Measurements from ENCODE around the gene LSAMP. TPM values are rescaled to one million over a fixed set of nuclear protein-coding genes. Genes with fewer than 3 reads are reported as not detected.

Gene LSAMP
- total and polyA plus RNA-seq, 2 experiments from 2014 or later = 4.6 to 6.0 TPM

DNA sequence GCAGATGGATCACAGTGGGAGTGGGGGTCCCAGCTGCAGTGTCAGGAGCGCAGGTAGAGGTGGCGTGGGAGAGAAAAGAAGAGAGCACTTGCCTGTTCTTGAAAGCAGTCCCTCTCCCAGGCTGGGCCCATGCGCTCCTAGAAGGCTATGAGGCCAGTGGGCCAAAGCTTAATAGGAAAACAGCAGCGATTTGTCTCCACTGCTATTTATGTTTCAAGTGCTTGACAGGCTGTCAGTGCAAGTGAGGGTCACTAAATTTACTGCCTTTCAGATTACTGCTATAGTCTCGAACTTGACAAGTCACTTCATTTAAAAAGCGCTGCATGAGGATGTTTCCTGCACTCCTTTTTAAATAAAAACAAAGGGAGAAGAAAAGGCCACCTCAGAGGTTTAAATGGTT is 582.4 kb downstream of the LSAMP start:
- Histone ChIP-seq H3K27me3 (no peaks in the 10 kb centered on the region), H3K4me3 (no peak overlapping the region), H3K27ac (peak overlapping the region; percentile 31), H3K9me3 (ENCODE audit: low read depth) (no peaks in the 10 kb centered on the region), H3K36me3 (no peaks in the 10 kb centered on the region), H3K4me1 (ENCODE audit: low read depth) (peaks cover 22% of the 10 kb centered on the region)
- TF ChIP-seq, protein P1, sequence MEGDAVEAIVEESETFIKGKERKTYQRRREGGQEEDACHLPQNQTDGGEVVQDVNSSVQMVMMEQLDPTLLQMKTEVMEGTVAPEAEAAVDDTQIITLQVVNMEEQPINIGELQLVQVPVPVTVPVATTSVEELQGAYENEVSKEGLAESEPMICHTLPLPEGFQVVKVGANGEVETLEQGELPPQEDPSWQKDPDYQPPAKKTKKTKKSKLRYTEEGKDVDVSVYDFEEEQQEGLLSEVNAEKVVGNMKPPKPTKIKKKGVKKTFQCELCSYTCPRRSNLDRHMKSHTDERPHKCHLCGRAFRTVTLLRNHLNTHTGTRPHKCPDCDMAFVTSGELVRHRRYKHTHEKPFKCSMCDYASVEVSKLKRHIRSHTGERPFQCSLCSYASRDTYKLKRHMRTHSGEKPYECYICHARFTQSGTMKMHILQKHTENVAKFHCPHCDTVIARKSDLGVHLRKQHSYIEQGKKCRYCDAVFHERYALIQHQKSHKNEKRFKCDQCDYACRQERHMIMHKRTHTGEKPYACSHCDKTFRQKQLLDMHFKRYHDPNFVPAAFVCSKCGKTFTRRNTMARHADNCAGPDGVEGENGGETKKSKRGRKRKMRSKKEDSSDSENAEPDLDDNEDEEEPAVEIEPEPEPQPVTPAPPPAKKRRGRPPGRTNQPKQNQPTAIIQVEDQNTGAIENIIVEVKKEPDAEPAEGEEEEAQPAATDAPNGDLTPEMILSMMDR (IDR thresholded peaks at IDR 0.05; ENCODE audit: low read depth, low read length) = no peak
- DNase-seq (ENCODE audit: low read depth in 1 of 2, low spot score in 1 of 2) = peak in 1 of 2 donors; percentile 73

DNA sequence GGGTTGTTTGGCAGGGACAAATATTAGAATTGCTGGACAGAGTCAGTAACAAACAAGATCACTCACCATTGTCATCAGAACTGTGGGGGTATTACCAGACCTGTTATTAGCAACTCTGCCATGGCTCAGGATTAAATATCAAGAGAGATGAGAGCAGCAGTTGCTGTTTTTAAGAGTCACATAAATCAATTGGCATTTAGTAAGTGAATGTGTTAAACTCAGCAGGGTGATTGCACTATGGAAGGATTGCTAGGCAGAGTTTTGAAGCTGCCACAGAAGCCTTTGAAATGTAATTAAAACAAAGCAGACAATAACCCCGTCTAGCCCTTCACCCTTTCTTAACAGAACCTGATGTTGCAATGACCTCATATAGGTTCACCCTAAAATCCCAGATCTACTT is 583.2 kb downstream of the LSAMP start:
- no peak overlapping the region for H3K27ac ChIP-seq
- H3K4me1 ChIP-seq (ENCODE audit: low read depth) = peaks cover 22% of the 10 kb centered on the region
- H3K9me3 ChIP-seq (ENCODE audit: low read depth) = no peaks in the 10 kb centered on the region
- H3K27me3 ChIP-seq = no peaks in the 10 kb centered on the region
- TF ChIP-seq, protein P1 (IDR thresholded peaks at IDR 0.05; ENCODE audit: low read depth, low read length) = no peak
- H3K36me3 ChIP-seq = no peaks in the 10 kb centered on the region
- H3K4me3 ChIP-seq = no peak overlapping the region
- peak in 1 of 2 donors; percentile 3 for DNase-seq (ENCODE audit: low read depth in 1 of 2, low spot score in 1 of 2)

DNA sequence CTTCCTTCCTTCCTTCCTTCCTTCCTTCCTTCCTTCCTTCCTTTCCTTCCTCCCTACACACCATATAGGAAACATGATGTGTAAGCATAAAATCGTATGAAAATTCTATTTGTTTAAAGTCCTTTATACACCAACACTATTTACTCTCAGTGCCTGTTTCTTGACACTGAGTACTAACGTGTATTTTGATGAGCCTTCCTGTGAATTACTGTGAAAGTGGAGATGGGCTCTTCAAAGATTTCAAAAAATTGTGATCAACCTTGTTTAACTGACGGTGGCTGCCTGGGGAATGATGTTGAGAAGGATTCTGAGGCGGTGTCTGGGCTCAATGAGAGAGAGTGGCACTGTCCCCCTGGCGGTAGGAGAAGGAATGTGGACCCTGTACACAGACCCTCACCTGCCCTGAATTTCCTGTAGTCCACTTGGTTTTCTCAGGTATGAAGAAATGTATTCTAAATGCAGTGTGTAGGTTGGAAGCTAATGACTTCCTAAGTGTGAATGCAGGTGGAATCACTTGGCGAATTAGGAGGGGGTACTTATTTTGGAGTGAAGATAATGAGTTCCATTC is 584.0 kb downstream of the LSAMP start:
- no peaks in the 10 kb centered on the region for H3K27me3 ChIP-seq
- no peak overlapping the region for H3K27ac ChIP-seq
- peaks cover 22% of the 10 kb centered on the region for H3K4me1 ChIP-seq (ENCODE audit: low read depth)
- no peak for DNase-seq (ENCODE audit: low read depth in 1 of 2, low spot score in 1 of 2)
- TF ChIP-seq, protein P1 (IDR thresholded peaks at IDR 0.05; ENCODE audit: low read depth, low read length) = peak; percentile 33
- H3K4me3 ChIP-seq = no peak overlapping the region
- H3K36me3 ChIP-seq = no peaks in the 10 kb centered on the region
- no peaks in the 10 kb centered on the region for H3K9me3 ChIP-seq (ENCODE audit: low read depth)

DNA sequence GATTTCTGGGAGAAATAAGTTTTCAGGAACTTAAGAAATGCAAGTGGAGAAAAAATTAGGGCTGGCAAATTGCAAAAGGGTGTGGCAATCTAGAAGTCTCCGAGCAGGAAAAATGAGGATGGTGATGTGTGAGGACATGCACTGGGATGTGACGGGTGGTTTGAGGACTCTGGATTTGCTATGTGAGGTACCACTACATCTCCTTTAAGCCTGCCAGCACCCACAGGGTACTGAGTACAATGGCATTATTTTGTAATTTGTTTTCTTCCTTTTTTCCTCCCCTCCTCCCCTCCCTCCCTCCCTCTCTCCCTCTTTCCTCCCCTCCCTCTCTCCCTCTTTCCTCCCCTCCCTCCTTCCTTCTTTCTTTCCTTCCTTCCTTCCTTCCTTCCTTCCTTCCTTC is 584.5 kb downstream of the LSAMP start:
- TF ChIP-seq, protein P1 (IDR thresholded peaks at IDR 0.05; ENCODE audit: low read depth, low read length) = no peak
- Histone ChIP-seq H3K4me1 (ENCODE audit: low read depth) (peaks cover 22% of the 10 kb centered on the region), H3K9me3 (ENCODE audit: low read depth) (no peaks in the 10 kb centered on the region), H3K36me3 (no peaks in the 10 kb centered on the region), H3K4me3 (no peak overlapping the region), H3K27ac (no peak overlapping the region), H3K27me3 (no peaks in the 10 kb centered on the region)
- no peak for DNase-seq (ENCODE audit: low read depth in 1 of 2, low spot score in 1 of 2)

DNA sequence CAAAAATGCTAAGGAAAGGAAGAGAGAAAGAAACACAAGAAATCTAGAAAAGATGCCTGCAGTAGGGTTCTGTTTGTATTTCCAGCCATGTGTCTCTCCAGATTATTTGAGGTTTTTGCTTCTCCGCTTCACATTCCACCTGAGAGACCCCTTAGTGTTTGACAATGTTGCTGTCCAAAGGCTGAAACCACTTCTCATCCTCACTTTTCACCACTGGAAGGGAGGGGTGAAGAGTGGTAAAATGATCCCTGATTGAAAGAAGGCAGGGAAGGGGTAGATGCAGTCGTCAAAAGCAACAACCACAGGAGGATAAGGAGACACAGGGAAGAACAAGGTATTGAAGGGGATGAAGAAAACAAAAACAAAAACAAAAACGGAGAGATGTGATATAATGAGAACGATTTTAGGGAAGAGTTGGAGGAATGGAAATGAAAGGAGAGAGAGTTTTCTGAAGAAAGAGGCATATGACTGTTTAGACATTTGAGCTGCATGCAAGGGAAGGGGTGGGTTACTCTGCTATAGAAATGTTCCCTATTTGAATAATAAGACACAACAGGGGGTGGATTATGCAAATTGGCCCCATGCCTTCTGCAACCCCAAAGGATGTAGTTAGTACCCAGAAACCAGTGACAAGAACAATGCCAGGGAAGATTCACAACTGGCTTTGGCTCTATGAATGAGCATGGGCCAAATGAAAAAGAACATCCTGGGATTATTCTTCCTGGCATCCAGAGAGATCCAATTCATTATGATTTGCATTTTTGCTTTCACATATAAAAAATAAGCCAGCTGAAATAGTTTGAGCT is 586.1 kb downstream of the LSAMP start:
- H3K4me3 ChIP-seq = no peak overlapping the region
- TF ChIP-seq, protein P1 (IDR thresholded peaks at IDR 0.05; ENCODE audit: low read depth, low read length) = no peak
- H3K9me3 ChIP-seq (ENCODE audit: low read depth) = no peaks in the 10 kb centered on the region
- H3K27ac ChIP-seq = no peak overlapping the region
- no peaks in the 10 kb centered on the region for H3K27me3 ChIP-seq
- peak in 1 of 2 donors; percentile 50 for DNase-seq (ENCODE audit: low read depth in 1 of 2, low spot score in 1 of 2)
- no peaks in the 10 kb centered on the region for H3K36me3 ChIP-seq
- H3K4me1 ChIP-seq (ENCODE audit: low read depth) = peaks cover 22% of the 10 kb centered on the region
